Uterus (tissue), 2 donors: ENCODE data around the gene PCDH8.

Source experiments
- POLR2A ChIP-seq, 2 donors: fragments of 450-650 bp; IDR thresholded peaks; one replicate each; pipeline ENCODE4 v1.6.1; 2016; ENCODE audit warnings: antibody characterized with exemption in 2 of 2, mild to moderate bottlenecking in 1 of 2, moderate library complexity in 1 of 2
- TF ChIP-seq, protein P1 (sequence below), 4 experiments: fragments of 200-600 bp in 2 of 4; fragments of 450-650 bp in 2 of 4; sonication (generic) in 2 of 4; IDR thresholded peaks; one replicate each; pipeline ENCODE4 v1.5.1; 2016 to 2019; ENCODE audit warnings: antibody characterized with exemption in 4 of 4, mild to moderate bottlenecking in 2 of 4, moderate library complexity in 1 of 4

DNA sequence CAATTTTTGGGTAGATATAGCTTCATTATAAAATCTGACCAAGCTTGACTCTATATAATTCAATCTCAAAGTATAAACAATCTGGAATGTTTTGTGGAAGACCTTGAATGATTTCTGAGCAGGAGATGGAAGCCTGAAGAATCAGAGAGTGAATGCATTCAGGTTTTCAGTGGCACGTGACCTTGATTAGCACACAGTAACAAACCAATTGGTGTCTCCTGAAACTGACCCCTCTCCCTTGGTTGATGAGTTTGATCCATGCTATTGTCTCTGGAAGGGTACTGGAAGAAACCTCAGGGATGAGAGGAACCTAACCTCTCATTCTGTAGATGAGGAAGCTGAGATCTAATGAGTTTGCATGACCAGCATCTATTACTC lies 39.6 kb downstream of the PCDH8 start:
- no peak for TF ChIP-seq POLR2A (IDR thresholded peaks at IDR 0.05)
- TF ChIP-seq, protein P1, sequence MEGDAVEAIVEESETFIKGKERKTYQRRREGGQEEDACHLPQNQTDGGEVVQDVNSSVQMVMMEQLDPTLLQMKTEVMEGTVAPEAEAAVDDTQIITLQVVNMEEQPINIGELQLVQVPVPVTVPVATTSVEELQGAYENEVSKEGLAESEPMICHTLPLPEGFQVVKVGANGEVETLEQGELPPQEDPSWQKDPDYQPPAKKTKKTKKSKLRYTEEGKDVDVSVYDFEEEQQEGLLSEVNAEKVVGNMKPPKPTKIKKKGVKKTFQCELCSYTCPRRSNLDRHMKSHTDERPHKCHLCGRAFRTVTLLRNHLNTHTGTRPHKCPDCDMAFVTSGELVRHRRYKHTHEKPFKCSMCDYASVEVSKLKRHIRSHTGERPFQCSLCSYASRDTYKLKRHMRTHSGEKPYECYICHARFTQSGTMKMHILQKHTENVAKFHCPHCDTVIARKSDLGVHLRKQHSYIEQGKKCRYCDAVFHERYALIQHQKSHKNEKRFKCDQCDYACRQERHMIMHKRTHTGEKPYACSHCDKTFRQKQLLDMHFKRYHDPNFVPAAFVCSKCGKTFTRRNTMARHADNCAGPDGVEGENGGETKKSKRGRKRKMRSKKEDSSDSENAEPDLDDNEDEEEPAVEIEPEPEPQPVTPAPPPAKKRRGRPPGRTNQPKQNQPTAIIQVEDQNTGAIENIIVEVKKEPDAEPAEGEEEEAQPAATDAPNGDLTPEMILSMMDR (IDR thresholded peaks at IDR 0.05) = no peak
